NCI-H2171 treated with DMSO at 0.1 percent for 48 hours (cell line): Measurements from ENCODE around the gene KRT80.
A peak's percentile ranks its signal among the peaks of the same experiment; 100 is the strongest.
"Not testable (repeated sequence)": the region's sequence is repeated elsewhere in the genome, so short reads cannot be mapped to it uniquely, and the experiment has no call there.

Experiments
- DNase-seq: peaks from one replicate; lab custom pipeline; 2025; lab: John Stamatoyannopoulos, UW

Gene KRT80

DNA sequence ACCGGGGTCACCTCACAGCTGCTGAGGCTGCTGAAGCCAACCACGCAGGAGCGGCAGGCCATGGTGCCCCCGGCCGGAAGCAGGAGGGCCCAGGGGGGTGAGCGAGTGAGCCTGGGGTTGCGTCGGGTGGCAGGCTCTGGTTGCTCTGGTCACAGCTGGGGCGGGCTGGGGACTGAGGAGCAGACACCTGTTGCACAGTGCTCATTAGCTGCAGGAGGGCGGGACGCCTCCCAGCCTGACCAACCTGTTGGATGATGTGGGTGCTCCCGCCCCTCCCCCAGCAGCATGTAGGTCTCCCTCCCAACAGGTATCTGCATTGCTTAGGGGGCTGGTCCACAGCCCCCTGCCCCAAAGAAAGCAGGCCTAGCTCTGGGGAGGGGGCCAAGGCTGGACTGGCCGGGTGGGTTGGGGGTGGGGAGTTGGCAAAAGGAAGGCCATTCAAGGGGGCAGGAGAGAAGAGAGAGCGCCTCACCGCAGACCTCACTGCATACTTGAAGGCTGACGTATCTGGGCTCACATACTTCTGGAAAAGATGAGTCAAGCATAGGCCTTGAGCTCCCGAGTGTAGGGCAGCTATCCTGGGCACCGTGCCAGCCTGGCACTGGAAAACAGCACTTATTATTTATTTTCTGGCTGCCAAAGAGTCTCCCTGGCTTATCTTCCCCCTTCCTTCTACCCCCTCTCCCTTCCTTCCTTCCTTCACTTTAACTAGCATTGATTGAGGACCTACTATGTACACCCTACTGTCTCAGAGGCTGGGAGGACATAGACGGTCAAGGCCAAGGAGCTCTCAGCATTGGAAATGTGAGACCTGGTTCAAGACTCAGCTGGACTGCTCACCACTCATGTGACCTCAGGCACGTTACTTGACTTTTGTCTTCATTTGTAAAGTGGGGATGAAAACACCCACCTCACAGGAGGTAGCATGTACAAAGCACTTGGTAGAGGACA, at the start of gene KRT80:
Gene KRT80 (minus strand): TSS at position 174 of the 951 bp plus-strand sequence. CDS start 112 bp downstream, at position 62.
- peak; percentile 76 for DNase-seq

DNA sequence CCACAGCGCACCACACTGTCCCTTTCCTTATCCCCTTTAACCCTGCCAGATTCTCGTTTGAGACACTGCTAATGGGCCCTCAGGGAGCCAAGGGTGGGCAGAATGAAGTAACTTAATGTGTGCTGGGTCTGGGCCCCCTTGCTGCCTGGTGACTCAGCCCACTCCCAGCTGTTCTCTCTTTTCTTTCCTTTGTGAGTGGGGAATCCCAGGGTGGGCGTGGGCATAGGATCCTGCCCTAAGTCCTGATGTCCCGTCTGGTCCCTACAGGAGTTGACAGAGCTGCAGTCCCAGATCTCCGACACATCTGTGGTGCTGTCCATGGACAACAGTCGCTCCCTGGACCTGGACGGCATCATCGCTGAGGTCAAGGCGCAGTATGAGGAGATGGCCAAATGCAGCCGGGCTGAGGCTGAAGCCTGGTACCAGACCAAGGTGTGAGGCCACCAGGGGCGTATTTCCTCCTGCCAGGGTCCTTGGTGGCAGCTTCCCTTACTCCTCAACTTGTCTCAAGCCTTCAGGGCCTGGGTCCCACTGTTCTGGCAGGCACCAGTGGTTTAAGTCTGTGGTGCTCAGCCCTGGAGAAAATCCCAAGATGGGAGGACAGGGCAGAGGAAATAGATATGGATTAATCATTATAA, 49.5 kb upstream of the KRT80 start:
- peak; percentile 45 for DNase-seq

DNA sequence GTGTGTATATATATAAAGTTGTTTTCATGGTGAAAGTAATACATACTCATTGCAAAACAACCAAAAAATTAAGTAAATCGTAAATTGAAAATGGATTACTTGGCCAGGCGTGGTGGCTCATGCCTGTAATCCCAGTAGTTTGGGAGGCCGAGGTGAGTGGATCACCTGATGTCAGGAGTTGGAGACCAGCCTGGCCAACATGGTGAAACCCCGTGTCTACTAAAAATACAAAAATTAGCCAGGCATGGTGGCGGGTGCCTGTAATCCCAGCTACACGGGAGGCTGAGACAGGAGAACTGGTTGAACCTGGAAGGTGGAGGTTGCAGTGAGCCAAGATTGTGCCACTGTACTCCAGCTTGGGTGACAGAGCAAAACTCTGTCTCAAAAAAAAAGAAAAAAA, 48.4 kb upstream of the KRT80 start:
- not testable (repeated sequence) for DNase-seq

DNA sequence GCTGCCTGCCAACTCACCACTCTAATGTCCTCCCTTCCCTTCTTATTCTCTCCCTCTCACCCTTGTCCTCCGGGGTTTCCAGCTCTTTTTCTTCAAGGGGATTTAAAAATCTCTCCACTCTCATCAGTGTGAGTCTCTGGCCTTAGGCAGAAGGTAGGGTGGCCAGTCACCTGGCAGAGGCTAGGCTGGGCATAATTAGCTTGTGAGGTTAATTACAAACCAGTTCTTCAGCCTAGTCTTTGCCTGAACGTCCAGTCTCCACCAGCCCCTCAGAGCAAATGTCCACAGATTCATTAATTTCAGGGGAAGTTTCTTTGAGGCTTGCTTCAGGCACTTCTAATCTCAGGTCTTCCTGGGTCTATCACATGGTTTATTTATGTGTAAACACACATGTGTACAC, 48.0 kb upstream of the KRT80 start:
- DNase-seq = no peak

DNA sequence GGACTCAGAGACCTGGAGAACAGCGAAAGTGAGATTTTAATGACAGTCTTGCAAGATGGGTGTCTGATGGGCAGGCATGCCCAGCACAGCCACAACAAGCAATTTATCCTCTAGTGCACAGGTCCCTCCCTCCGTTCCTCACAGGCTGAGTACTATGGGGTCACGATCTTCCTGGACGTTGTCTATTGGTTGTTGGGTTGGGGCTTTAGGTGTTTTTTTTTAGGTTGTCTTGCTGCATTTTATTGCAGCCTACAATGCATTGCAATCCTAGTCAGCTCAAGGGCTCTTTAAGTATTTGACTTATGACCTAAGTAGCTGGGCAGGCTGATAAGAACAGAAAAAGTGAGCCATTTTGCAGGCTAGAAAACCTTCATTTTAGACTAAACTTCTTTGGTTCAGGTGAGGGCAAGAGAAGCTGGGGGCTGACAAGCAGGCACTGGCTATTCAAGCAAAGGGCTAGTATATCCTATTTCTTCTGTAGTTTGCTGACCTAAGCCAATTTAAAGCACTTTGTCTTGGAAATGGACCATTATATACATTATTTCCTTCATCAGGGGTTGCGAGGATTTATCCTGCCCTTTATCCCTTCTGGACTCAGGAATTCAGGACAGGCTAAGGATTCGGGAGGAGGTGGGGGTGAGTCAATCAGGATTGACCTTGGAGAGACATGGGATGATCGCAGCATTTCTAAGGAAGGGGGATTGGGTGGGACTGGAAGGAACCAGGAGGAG, 47.3 kb upstream of the KRT80 start:
- no peak for DNase-seq

DNA sequence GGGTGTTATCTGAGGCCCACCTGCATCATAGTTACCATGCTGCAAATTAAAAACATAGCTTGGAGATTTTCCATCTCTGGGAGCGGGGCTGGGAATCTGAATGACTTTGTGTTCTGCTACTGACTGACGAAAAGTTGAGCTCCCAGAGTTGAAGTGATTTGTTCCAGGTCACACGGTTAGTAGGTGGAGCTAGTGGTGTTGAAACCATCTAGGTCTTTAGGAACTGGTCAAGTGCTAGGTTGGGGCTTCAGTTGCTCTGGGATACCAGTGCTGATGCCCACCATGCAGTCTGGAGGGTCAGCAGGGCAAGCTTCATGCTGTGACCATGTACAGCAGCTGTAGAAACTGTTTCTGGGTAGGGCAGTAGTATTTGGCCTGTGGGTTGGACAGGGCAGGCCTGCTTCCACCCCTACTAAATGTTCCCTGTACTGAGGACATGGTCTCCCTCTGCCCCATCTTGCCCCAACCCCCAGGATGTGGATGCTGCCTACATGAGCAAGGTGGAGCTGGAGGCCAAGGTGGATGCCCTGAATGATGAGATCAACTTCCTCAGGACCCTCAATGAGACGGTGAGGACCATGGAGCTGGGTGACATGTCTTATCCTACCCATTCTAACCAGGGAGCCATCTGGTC, 46.5 kb upstream of the KRT80 start:
- DNase-seq = no peak

DNA sequence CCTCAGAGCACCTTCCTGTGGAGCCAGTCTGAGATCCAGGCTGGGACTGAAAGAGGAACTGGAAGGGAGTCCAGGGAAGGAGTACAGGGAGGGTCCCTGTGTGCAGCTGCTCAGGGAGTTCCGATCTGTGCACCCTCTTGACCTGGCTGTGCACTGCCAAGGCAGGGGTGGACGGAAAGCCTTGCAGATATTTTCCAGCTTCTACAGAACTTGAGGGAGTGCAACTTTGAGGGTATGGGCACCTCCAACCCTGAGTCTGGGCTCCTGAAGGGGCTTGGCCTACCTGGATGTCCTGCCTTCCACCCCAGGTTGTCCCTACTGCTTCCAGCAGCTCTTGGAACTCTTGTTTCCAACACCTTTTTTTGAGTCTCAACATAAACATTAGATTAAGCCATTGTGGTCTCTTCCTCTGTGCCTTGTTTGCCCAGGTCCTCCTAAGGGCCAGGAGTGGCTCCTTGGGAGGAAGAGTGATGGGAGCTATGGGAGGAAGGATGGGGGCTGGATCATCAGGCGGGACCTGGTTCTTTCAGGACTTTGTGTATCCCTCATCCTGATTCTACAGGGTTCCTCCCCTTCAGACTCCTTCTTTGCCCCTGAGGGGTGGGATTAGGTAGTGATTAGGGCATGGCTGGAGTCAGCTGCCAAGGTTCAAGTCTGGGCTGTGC, 44.7 kb upstream of the KRT80 start:
- DNase-seq = no peak

DNA sequence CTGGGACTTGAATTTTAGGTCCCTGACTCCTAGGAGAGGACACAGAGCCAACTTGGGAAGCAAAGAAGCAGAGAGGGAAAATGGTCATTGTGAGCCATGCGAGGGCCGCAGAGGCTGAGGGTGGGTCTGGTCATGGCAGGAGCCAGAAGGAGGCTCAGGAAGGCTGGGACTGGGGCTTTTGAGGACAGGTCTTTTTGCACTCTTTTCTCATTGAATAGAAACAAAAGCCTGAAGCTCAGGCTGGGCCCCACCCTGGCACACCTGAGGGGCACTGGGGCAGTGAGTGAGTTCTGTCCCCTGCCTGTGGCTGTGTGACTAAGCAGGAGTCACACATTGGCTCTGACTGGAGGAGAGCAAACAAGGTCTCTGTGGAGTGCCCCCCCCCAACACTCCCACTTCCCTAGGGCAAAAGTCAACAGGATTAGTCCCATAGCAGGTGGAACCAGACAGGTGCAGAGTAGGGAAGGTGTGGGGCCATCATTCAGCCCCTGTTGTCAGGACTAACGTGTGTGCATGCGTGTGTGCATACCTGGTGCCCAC, 44.1 kb upstream of the KRT80 start:
- no peak for DNase-seq

DNA sequence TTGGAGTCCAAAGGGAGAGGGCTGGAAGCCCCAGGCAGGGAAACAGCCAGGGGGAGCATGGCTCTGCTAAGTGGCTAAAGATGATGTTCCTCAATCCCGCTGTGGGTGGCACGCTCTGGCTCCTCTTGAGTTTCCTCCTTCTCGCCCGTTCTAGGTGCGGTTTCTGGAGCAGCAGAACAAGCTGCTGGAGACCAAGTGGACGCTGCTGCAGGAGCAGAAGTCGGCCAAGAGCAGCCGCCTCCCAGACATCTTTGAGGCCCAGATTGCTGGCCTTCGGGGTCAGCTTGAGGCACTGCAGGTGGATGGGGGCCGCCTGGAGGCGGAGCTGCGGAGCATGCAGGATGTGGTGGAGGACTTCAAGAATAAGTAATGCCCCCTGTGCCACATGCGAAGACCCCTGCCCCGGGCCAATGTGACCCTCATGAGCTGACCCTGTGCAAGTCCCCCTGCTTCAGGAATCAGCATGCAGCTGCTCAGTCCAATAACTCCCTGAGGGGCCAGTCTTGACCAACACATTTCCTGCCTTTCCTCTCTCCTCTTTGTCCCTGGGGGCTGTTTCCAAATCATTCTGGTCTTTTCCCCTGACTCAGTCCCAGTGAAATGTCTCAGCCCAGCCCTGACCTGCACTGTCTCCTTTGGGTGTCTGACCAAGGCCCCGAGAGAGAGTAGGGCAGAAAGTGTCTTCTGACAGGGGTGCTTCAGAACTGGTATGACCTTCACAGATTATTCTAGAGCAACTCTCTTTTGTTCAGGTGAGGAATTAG, 43.4 kb upstream of the KRT80 start:
- no peak for DNase-seq

DNA sequence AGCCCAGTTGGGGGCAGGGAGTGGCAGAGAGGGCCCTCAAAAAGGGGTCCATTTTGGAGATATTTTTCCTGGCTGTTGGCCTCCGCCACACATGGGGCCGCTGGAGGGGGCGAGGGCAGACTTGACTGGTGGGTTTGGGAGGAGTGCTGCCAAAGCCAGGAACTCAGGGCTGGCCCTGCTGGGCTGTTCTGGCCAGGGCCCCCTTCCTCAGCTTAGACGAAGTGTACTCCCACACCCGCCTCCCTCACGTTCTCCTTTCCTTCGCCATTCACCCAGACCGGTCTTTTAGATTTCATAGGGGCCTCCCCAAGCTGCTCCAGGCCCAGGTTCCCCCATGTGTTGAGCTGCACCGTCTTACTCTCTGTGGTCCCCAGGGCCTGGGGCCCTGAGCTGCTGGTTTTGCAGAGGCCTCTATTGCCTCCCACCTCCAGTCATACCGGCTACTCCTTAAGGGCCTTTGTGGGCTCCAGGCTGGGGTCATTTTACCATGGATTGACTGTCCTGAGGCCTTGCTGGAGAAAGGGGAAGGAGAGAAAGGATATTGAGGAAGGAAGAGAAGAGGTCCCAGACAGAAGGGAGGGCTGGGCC, 42.5 kb upstream of the KRT80 start:
- DNase-seq = no peak

DNA sequence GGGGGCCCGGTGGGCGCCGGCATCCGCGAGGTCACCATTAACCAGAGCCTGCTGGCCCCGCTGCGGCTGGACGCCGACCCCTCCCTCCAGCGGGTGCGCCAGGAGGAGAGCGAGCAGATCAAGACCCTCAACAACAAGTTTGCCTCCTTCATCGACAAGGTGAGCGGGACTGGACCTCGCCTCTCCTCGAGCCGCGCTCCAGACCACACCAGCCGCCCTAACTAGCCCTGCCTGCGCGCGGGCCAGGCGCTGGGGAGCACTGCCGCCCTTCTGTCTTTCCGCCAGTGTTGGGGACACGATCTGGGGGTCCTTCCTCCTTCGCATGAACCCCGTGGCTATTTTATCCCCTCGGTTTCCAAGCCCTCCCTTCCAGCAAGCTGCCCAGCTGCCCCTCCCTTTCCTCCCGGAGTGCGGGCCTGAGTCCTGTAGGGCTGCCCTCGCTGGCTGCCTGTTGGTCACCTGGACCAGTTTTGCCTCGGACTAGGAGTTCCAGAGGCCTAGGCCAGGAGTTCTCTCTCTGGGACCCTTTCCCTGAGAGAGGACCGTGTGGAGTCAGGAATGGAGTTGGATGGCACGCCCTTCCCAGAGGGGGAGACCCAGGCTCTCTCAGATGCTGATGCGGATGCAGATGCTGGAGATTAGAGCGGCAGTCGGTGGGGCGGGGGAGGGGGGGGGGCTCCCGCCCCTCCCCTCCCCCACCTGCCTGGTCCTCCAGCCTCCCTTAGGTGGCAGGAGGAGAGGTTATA, 41.8 kb upstream of the KRT80 start:
- DNase-seq = no peak

DNA sequence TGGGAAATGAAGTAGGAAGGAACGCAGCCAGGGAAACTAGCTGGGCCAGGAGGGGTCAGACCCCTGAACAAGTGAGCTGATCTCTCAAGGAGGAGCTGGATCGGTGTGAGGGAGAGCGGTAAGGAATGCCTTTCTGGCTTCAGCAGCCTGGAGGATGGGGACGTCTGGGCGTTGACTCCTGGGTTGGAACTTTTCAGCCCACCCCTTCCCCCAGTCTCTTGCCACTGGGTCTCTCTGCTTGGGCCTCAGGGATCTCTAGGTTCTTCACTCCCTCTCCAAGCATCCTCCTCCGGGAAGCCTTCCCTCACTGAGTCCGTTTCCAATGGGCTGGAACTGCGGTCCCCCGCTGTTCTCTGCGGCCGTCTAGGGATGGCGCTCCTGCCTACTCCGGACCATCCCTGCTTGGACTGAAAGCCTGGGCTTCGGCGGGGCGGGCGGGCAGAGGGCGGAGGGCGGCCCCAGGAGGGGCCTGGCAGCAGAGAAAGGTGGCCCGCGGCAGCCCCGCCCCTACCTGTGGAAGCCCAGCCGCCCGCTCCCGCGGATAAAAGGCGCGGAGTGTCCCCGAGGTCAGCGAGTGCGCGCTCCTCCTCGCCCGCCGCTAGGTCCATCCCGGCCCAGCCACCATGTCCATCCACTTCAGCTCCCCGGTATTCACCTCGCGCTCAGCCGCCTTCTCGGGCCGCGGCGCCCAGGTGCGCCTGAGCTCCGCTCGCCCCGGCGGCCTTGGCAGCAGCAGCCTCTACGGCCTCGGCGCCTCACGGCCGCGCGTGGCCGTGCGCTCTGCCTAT, 41.1 kb upstream of the KRT80 start, which contains the start of gene KRT7:
Gene KRT7 (plus strand): TSS at position 570 of the 788 bp plus-strand sequence. CDS start 54 bp downstream, at position 624.
- no peak for DNase-seq

DNA sequence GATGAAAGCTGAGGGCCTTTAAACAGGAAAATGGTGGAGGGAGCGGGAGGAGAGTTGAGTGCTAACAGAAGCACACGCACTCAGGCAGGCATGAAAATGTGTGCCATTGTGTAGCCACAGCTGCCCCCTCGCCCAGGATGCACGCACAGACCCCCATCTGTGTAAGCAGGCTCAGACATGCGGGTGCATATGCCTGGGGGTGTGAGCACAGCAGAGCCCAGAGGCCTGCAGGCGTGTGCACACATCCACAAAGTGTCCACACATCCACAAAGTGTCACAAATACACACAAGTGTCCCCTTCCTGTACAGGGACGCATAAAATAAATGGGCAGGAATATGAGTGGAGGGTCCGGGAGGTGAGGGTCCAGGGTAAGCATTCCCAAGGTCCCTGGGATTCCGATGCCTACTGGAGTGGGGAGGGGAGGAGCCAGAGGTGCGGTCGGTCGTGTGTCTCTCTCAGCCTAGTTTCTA, 40.4 kb upstream of the KRT80 start:
- no peak for DNase-seq

DNA sequence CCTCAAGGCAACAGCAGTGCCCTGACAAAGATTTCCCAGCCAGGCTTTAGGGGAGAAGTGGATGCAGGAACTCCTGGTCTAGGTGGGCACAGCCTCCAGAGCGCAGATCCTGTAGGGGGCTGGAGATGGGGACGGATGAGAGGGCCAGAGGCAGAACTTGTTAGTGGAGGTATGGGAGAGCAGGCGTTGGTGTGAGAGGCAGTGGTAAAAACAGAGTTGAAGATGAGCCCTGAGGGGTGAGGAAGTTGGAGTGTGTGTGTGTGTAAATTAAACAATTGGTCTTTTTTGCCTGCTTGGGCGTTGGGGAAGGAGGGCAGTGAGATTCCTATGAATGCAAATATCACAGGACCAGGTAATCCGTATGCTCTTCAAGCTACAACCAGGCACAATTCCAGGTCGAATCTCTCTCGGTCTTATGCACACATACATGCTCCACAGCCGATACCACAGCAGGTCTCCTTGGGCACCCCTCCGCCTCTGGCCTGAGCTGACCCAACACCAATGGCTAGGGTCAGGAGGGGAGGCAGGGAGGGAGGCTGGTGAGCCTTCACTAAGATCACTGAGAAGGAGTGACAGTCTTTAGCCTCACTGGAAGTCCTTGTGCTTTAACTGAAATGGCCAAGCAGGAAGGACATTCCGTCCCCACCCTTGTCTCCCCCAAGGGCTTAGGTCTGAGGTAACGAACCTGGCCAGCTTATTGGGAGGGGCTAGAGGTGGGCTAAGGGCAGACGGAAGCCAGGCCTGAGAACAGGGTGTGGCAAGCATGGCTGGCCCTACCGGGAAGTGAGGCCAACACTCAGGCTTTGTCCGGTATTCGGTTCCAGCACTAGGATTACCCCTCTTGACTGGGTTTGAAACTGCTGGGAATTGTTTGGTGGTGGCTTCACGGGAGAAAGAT, 39.7 kb upstream of the KRT80 start:
- no peak for DNase-seq

DNA sequence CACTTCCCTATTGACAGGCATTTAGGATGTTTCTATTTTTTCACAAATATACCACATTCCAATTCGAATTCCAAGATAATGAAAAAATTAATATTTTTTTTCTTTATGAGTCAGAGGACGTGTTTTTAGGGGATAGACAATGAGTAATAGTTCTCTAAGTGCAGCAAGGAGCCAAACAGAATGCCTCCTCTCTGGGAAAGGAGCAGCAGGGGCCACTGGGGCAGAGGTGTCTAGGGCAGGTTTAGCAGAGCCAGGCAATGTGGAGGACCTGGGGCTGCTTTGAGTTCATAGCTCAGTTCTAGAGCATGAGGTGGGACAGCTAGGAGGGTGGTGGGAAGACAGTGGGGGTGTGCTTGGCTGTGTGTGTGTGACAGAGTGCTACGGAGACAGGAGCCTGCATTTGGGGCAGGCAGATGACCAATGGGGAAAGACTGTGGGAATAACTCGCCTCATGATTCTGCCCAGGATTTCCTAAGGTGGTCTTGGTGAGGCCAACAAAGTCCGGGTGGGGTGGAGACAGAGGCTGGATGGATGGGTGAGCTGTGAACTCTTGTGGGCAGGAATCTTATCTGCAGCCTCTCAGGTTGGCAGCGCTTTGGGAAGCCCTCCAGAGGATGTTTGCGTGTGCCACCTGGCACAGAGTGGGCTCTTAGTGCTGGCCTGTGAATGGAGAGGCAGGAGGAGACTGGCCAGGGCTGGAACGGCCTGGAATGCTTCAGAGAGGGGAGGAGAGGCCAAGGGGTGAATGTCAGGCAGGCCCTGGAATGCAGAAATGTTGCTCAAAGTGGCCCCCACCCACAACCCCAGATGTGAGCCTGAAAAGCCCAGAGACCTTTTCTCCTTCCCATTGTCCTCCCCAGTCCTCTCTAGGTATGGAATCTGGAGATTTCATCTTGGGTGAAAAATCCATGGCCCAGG, 38.8 kb upstream of the KRT80 start:
- no peak for DNase-seq

DNA sequence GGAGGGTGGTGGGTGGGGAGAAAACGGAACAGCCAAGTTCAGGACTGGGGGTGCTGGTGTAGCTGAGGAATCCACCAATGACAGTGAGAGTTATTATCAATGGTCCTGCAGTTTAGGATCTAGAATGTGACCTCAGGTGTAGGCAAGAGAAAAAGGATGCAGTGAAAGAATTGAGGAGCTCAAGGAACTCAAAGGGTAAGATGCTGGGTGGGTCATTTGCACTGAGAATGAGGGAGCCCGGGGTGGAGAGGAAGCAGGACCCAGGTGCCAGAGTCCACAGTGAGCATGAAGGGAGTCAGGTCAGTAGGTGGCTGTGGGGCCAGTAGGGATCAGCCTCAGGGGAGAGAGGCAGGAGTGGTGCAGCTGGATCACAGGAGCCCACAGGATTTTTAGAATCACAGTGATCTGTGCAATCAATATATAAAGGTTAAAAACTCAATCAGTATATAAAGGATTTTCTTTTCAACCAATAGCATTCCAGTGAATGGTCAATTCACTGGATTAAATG, 38.1 kb upstream of the KRT80 start:
- DNase-seq = no peak
